ENCODE results near the gene FKBP9.
A peak's percentile ranks its signal among the peaks of the same experiment; 100 is the strongest.

FKBP9 gene

DNA sequence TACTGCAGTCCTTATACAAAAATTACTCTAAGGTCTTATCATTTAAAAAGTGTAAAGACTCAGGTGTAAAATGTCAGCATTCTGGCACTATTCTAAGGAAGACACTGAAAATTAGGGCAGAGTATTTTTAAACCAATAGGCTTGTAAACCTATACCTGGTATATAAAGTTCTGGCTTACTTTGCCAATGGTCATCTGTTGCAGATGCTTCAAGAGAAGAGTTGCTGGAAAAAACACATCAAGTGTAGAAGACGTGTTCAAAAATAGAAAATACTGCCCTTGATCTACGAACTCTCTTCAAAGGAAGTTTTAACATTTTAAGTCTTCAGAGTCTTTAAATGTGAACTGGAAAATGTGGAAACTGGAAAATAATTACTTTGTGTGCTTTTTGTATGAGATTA is 81.4 kb downstream of the FKBP9 start:
- TF ChIP-seq, protein P1, sequence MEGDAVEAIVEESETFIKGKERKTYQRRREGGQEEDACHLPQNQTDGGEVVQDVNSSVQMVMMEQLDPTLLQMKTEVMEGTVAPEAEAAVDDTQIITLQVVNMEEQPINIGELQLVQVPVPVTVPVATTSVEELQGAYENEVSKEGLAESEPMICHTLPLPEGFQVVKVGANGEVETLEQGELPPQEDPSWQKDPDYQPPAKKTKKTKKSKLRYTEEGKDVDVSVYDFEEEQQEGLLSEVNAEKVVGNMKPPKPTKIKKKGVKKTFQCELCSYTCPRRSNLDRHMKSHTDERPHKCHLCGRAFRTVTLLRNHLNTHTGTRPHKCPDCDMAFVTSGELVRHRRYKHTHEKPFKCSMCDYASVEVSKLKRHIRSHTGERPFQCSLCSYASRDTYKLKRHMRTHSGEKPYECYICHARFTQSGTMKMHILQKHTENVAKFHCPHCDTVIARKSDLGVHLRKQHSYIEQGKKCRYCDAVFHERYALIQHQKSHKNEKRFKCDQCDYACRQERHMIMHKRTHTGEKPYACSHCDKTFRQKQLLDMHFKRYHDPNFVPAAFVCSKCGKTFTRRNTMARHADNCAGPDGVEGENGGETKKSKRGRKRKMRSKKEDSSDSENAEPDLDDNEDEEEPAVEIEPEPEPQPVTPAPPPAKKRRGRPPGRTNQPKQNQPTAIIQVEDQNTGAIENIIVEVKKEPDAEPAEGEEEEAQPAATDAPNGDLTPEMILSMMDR (IDR thresholded peaks at IDR 0.05; ENCODE audit: control insufficient read depth, extremely low read depth, insufficient read depth) = no peak
- no peak for DNase-seq (ENCODE audit: low read depth)
- H3K4me3 ChIP-seq (ENCODE audit: low read depth, low read length) = no peak overlapping the region

DNA sequence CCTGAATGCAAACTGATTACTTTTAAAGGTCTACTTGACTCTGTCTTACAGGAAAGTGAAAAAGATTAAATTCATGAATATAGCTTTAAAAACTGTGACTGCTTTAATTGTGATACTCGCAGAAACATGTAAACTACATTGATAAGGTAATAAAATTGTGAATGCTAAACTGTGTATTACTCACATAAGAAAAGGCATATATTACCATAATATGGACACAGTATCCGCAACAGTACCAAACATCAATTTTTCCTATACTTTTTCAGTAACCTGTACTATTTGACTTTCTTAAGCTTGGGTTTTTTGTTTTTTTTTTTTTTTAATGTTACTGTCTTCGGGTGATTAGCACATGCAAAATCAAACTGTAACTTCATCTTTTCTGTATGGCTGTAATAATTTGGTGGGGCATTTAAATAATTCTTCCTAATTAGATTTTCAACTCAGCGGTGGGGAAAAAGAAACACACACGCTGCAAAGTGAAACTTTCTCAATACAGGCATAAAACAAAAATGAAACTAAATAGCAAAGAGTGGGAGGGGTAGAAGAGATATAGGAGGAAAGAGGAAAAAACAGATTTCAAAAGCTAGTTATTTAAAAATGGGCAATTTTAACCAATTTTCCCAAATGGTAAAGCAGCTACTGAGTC is 82.1 kb downstream of the FKBP9 start:
- TF ChIP-seq, protein P1 (IDR thresholded peaks at IDR 0.05; ENCODE audit: control insufficient read depth, extremely low read depth, insufficient read depth) = no peak
- no peak for DNase-seq (ENCODE audit: low read depth)
- no peak overlapping the region for H3K4me3 ChIP-seq (ENCODE audit: low read depth, low read length)

DNA sequence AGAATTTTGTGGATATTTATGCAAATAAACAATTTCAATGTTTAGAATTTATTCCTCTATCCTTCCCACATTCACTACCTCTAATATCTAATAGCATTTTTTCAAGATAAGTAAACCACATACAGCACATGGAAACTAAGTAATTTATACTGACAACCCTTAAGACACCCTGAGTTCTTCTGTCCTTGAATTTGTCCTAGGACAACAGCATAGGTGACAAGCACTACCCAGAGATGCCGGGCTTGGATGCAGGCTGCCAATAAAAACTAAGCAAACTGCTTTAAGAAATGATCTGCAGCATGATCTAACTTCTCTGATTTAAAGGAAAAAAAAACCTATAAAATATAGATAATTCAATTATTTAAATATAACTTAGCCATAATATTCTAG is 82.7 kb downstream of the FKBP9 start:
- DNase-seq (ENCODE audit: low read depth) = no peak
- no peak overlapping the region for H3K4me3 ChIP-seq (ENCODE audit: low read depth, low read length)
- TF ChIP-seq, protein P1 (IDR thresholded peaks at IDR 0.05; ENCODE audit: control insufficient read depth, extremely low read depth, insufficient read depth) = no peak

DNA sequence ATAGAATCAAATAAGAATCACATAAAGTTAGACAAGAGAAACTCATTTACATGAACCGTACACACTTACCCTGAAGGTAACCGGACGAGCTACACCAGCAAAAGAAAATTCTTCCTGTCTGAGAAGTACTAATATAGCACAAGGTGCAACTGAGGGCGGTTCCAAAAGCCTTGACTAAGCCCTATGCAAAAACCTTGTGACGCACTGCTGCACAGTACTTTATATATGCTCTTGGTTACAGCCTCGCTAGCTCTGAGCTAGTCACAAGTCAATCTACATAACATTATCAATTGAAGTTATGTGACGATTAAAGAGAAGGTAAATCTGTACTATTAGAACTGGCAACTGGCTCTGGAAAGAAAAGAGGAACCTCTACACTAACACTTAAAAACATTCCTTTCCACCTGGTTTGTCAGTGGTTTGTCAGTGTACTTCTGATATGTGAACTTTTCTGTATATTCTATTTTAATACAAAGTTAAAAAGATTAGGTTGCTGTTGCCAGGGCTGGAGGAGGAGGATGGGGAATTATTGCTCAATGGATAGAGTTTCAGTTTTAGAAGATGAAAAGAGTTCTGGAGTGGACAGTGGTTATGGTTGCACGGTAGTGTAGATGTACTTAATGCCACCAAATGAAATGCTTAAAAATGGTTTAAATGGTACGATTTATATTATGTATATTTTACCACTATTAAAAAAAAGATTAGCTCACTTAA is 83.7 kb downstream of the FKBP9 start:
- TF ChIP-seq, protein P1 (IDR thresholded peaks at IDR 0.05; ENCODE audit: control insufficient read depth, extremely low read depth, insufficient read depth) = no peak
- H3K4me3 ChIP-seq (ENCODE audit: low read depth, low read length) = no peak overlapping the region
- DNase-seq (ENCODE audit: low read depth) = no peak

DNA sequence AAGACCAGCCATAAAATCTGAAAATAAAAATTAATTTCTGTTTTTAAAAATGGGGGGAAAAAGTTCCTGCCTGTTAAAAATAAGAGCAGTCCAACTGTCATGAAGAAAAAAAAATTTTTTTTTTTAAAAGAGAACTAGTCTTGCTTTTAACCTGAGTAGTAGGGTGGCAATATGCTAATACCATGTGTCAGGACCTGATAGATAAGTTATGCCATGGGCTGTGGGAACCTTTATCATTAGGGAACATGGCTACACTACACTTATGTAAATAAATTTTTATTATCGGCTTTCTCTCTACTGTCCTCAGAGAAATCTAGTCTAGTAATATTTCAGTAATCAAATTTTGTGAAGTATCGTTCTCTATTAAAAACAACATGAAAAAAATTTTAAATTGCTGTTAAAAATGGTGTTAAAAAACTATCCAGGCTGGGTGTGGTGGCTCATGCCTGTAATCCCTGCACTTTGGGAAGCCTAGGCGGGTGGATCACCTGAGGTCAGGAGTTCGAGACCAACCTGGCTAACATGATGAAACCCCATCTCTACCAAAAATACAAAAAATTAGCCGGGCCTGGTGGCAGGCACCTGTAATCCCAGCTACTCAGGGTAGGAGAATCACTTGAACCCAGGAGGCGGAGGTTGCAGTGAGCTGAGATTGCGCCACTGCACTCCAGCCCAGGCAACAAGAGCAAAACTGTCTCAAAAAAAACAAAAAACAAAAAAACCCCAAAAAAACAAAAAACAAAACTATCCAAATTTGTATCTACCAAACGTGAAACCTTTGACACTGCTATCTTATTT is 84.6 kb downstream of the FKBP9 start:
- TF ChIP-seq, protein P1 (IDR thresholded peaks at IDR 0.05; ENCODE audit: control insufficient read depth, extremely low read depth, insufficient read depth) = no peak
- H3K4me3 ChIP-seq (ENCODE audit: low read depth, low read length) = no peak overlapping the region
- DNase-seq (ENCODE audit: low read depth) = no peak

DNA sequence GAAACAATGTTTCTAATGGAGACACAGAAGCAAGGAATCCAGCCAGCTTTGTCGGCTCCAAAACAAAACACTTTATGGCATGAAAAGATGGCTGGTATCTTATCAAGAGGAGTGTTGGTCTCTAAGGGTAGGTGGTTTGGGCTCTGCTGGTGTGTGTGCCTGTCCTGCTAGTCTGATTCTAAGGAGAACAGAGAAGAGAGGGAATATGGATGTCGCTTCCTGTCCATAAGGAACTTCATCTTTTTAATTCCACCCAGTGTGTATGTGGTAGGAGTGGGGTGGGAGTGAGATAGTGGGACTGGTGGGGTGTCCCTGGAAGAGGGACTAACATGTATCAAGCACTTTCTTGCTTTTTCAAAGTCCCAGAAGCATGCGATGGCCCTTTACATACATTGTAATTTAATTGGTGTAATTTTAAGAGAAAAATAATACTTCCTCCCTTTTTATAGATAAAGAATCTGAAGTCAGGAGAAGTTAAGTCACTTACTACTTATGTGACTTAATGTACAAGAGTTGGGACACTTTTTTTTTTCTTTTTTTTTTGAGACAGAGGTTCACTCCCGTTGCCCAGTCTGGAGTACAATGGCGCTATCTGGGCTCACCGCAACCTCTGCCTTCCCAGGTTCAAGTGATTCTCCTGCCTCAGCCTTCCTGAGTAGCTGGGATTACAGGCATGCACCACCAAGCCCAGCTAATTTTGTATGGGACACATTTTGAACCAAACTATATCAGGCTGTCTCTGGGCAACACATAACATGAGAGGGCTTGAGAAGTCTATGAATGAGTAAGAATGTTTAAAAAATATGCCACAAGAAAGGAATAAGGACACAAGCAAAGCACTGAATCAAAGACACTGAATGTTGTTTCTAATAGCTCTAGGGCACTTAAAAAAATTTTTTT is 86.5 kb downstream of the FKBP9 start:
- H3K4me3 ChIP-seq (ENCODE audit: low read depth, low read length) = peak overlapping the region; percentile 4; the same call in 1 of the 2 replicates
- no peak for DNase-seq (ENCODE audit: low read depth)
- TF ChIP-seq, protein P1 (IDR thresholded peaks at IDR 0.05; ENCODE audit: control insufficient read depth, extremely low read depth, insufficient read depth) = no peak

Data from LNCaP clone FGC (cell line).